Activated CD8-positive, alpha-beta memory T cell treated with anti-CD3 and anti-CD28 coated beads for 48 hours (primary cell): ENCODE data around the gene CDH2.

ENCODE experiments used
- DNase-seq, 3 experiments: peaks; one replicate each; pipeline ENCODE4 v3.0.0-alpha.2; 2020; ENCODE audit warnings: low read depth in 2 of 3, low spot score in 2 of 3

Gene CDH2

GRCh38 chr18:28045176-28045810, 131.6 kb downstream of the CDH2 start:
- no peak for DNase-seq

GRCh38 chr18:28044036-28044435, 132.9 kb downstream of the CDH2 start:
- DNase-seq = no peak

- no peak for DNase-seq
Observed at GRCh38 chr18:28043631-28044030, 133.3 kb downstream of the CDH2 start.

GRCh38 chr18:28041366-28041765, 135.6 kb downstream of the CDH2 start:
- no peak for DNase-seq

GRCh38 chr18:28040716-28041115, 136.2 kb downstream of the CDH2 start:
- DNase-seq = no peak

GRCh38 chr18:28040211-28040610, 136.7 kb downstream of the CDH2 start:
- DNase-seq = no peak

GRCh38 chr18:28039691-28040090, 137.2 kb downstream of the CDH2 start:
- no peak for DNase-seq

GRCh38 chr18:28039078-28039477, 137.9 kb downstream of the CDH2 start:
- DNase-seq = no peak

GRCh38 chr18:28036488-28036887, 140.4 kb downstream of the CDH2 start:
- DNase-seq = no peak

- no peak for DNase-seq
Observed at GRCh38 chr18:28034567-28034966, 142.4 kb downstream of the CDH2 start.

GRCh38 chr18:28032177-28032576, 144.8 kb downstream of the CDH2 start:
- no peak for DNase-seq

- DNase-seq = no peak
Observed at GRCh38 chr18:28030458-28030857, 146.5 kb downstream of the CDH2 start.

- no peak for DNase-seq
Observed at GRCh38 chr18:28027755-28028154, 149.2 kb downstream of the CDH2 start.

GRCh38 chr18:28019425-28020108, 157.4 kb downstream of the CDH2 start:
- no peak for DNase-seq

GRCh38 chr18:28018351-28018750, 158.6 kb downstream of the CDH2 start:
- DNase-seq = no peak

- no peak for DNase-seq
Observed at GRCh38 chr18:28015671-28016070, 161.3 kb downstream of the CDH2 start.

- DNase-seq = no peak
Observed at GRCh38 chr18:28013066-28013465, 163.9 kb downstream of the CDH2 start.

GRCh38 chr18:28012336-28012735, 164.6 kb downstream of the CDH2 start:
- no peak for DNase-seq

- no peak for DNase-seq
Observed at GRCh38 chr18:28009589-28009988, 167.3 kb downstream of the CDH2 start.

- DNase-seq = no peak
Observed at GRCh38 chr18:28007841-28008240, 169.1 kb downstream of the CDH2 start.

GRCh38 chr18:28005164-28005563, 171.8 kb downstream of the CDH2 start:
- no peak for DNase-seq

GRCh38 chr18:28004606-28005005, 172.3 kb downstream of the CDH2 start:
- no peak for DNase-seq

GRCh38 chr18:28003451-28003850, 173.5 kb downstream of the CDH2 start:
- no peak for DNase-seq
